GM10847 (cell line): ENCODE data around the gene GFM2.

Source experiments
- POLR2A ChIP-seq: IDR thresholded peaks from 2 replicates; pipeline ENCODE4 v1.6.1; 2011; ENCODE audit not compliant: insufficient read length; ENCODE audit errors: extremely low read depth

Gene GFM2

GRCh38 chr5:74766849-74767578 lies at the start of gene GFM2, which contains the start of gene NSA2:
Gene GFM2 (minus strand): TSS chr5:74767117. CDS start chr5:74763742, 3,375 bp downstream.
Gene NSA2 (plus strand): TSS chr5:74767249. CDS start chr5:74767361, 112 bp downstream.
- TF ChIP-seq POLR2A, result peak; percentile 60

GRCh38 chr5:74810915-74811314 lies 44.0 kb upstream of the GFM2 start:
- TF ChIP-seq POLR2A, result no peak

GRCh38 chr5:74801941-74802340 lies 35.0 kb upstream of the GFM2 start:
- TF ChIP-seq POLR2A, result no peak

- no peak for TF ChIP-seq POLR2A
These were observed 34.3 kb upstream of the GFM2 start for GRCh38 chr5:74801197-74801596.

- no peak for TF ChIP-seq POLR2A
These were observed 32.3 kb upstream of the GFM2 start for GRCh38 chr5:74798977-74799911.

GRCh38 chr5:74787424-74787823 lies 20.5 kb upstream of the GFM2 start:
- TF ChIP-seq POLR2A, result no peak

GRCh38 chr5:74786851-74787250 lies 19.9 kb upstream of the GFM2 start:
- TF ChIP-seq POLR2A, result no peak

GRCh38 chr5:74778609-74779008 lies 11.7 kb upstream of the GFM2 start:
- no peak for TF ChIP-seq POLR2A

GRCh38 chr5:74772359-74772758 lies 5.4 kb upstream of the GFM2 start:
- no peak for TF ChIP-seq POLR2A

GRCh38 chr5:74767579-74767913 lies 629 bp upstream of the GFM2 start:
- no peak for TF ChIP-seq POLR2A

GRCh38 chr5:74766418-74766848 lies 484 bp downstream of the GFM2 start:
- no peak for TF ChIP-seq POLR2A

- TF ChIP-seq POLR2A, result no peak
These were observed 988 bp downstream of the GFM2 start for GRCh38 chr5:74765929-74766328.

GRCh38 chr5:74765201-74765600 lies 1.7 kb downstream of the GFM2 start:
- no peak for TF ChIP-seq POLR2A

GRCh38 chr5:74763504-74763903 lies 3.4 kb downstream of the GFM2 start:
- no peak for TF ChIP-seq POLR2A

- TF ChIP-seq POLR2A, result no peak
These were observed 4.3 kb downstream of the GFM2 start for GRCh38 chr5:74762599-74762998.

- no peak for TF ChIP-seq POLR2A
These were observed 5.7 kb downstream of the GFM2 start for GRCh38 chr5:74761241-74761640.
